ENCODE data around the gene SNAPC2. TPM values are rescaled to one million over a fixed set of nuclear protein-coding genes. Genes with fewer than 3 reads are reported as not detected.

Gene SNAPC2
- total RNA-seq = 17.4 TPM

GRCh38 chr19:7919610-7920518 is at the start of gene SNAPC2:
Gene SNAPC2, plus strand, starts transcription at chr19:7920338. Its CDS starts 29 bp downstream, at chr19:7920367.
- Histone ChIP-seq H3K27ac (peak within 1 kb of the TSS; percentile 89), H3K36me3 (peaks cover 0 to 20% of the 10 kb centered on the region in 2 donors), H3K27me3 (no peaks in the 10 kb centered on the region), H3K4me3 (peak within 1 kb of the TSS; percentile 61 to 78), H3K9me3 (no peaks in the 10 kb centered on the region), H3K4me1 (peaks cover 84% of the 10 kb centered on the region)
- TF ChIP-seq POLR2A (IDR thresholded peaks at IDR 0.05) = peak in 1 of 2 donors; percentile 55
- no peak for TF ChIP-seq CTCF (IDR thresholded peaks at IDR 0.05)
- peak; percentile 83 to 86 for TF ChIP-seq POLR2AphosphoS5 (IDR thresholded peaks at IDR 0.05; ENCODE audit: insufficient read depth in 1 of 2, low read depth in 1 of 2)
- peak in 1 of 2 donors; percentile 97 for DNase-seq (ENCODE audit: extremely low spot score in 2 of 2)
- intact Hi-C loops (cut with DNase I) = loop anchor here (10.0 kb wide), 1 partner anchor 85 kb away; the partner anchor contains the start of gene ELAVL1

GRCh38 chr19:7870571-7871436 is 49.3 kb upstream of the SNAPC2 start:
- H3K9me3 ChIP-seq = no peaks in the 10 kb centered on the region
- H3K27me3 ChIP-seq = no peaks in the 10 kb centered on the region
- intact Hi-C loops (cut with DNase I) = no loop called here
- H3K27ac ChIP-seq = no peak overlapping the region
- H3K36me3 ChIP-seq = no peaks in the 10 kb centered on the region
- TF ChIP-seq CTCF (IDR thresholded peaks at IDR 0.05) (no peak), POLR2A (IDR thresholded peaks at IDR 0.05) (no peak), POLR2AphosphoS5 (IDR thresholded peaks at IDR 0.05; ENCODE audit: insufficient read depth in 1 of 2, low read depth in 1 of 2) (no peak)
- no peak overlapping the region for H3K4me3 ChIP-seq
- H3K4me1 ChIP-seq = peaks cover 60% of the 10 kb centered on the region
- no peak for DNase-seq (ENCODE audit: extremely low spot score in 2 of 2)

DNA sequence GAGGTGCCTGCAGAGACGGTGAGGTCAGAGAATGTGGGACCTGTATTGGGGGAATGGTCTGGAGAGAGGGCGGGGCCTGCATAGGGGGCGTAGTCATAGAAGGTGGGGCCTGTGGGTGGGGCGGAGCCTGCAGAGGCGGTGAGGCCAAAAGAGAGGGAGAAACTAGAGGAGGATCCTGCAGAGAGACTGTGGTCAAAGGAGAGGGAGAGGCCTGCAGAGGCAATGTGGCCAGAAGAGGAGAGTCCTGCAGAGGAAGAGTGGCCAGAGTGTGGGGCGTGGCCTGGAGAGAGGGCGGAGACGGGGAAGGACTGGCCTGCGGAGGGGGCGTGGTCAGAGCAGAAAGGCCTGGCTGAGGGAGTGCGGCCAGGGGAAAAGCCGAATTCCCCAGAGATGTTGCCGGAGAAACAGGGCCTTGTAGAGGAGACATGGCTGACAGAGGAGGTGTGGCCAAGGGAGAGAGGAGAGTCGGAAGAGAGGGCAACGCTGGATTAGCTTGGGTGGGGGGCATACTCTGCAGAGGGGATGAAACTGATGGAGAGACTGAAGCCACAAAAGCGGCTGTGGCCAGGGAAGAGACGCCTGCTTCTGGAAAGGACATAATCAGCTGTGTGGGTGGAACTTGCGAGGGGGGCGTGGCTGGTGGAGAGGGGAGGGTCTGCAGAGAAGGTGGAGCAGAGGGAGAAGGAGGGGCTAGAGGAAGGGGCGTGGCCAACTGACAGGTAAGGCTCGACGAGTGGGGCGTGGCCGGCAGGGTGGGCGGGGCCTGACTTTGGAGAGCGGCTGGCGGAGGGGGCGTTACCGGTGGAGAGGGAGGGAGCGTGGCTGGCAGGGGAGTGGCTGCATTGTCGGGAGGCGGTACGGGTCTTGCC is 48.5 kb upstream of the SNAPC2 start:
- H3K27me3 ChIP-seq = no peaks in the 10 kb centered on the region
- peak overlapping the region in 1 of 2 donors; percentile 19 for H3K4me3 ChIP-seq
- intact Hi-C loops (cut with DNase I) = no loop called here
- H3K36me3 ChIP-seq = no peaks in the 10 kb centered on the region
- H3K9me3 ChIP-seq = no peaks in the 10 kb centered on the region
- peaks cover 60% of the 10 kb centered on the region for H3K4me1 ChIP-seq
- no peak overlapping the region for H3K27ac ChIP-seq
- DNase-seq (ENCODE audit: extremely low spot score in 2 of 2) = no peak
- TF ChIP-seq POLR2A (IDR thresholded peaks at IDR 0.05) (no peak), CTCF (IDR thresholded peaks at IDR 0.05) (no peak), POLR2AphosphoS5 (IDR thresholded peaks at IDR 0.05; ENCODE audit: insufficient read depth in 1 of 2, low read depth in 1 of 2) (no peak)

GRCh38 chr19:7872306-7873204 is 47.6 kb upstream of the SNAPC2 start:
- TF ChIP-seq CTCF (IDR thresholded peaks at IDR 0.05) (no peak), POLR2A (IDR thresholded peaks at IDR 0.05) (no peak), POLR2AphosphoS5 (IDR thresholded peaks at IDR 0.05; ENCODE audit: insufficient read depth in 1 of 2, low read depth in 1 of 2) (no peak)
- H3K27me3 ChIP-seq = no peaks in the 10 kb centered on the region
- peak overlapping the region in 1 of 2 donors; percentile 19 for H3K4me3 ChIP-seq
- no peak for DNase-seq (ENCODE audit: extremely low spot score in 2 of 2)
- intact Hi-C loops (cut with DNase I) = no loop called here
- no peaks in the 10 kb centered on the region for H3K9me3 ChIP-seq
- no peak overlapping the region for H3K27ac ChIP-seq
- H3K36me3 ChIP-seq = no peaks in the 10 kb centered on the region
- peaks cover 60% of the 10 kb centered on the region for H3K4me1 ChIP-seq
